Mammary epithelial cell (primary cell): ENCODE data around the gene NBPF10.
"Not testable (repeated sequence)": the region's sequence is repeated elsewhere in the genome, so short reads cannot be mapped to it uniquely, and the experiment has no call there.

Experiments
- EZH2 ChIP-seq: IDR thresholded peaks from 2 replicates; pipeline ENCODE4 v1.6.1; 2012; ENCODE audit warnings: low read length, inconsistent platforms, borderline replicate concordance
- TF ChIP-seq, protein P1 (sequence below), 2 donors: IDR thresholded peaks in 1 of 2; conservative IDR thresholded peaks in 1 of 2; 2 replicates each; pipeline ENCODE4 v1.5.1; 2011 to 2012; ENCODE audit warnings: inconsistent platforms in 2 of 2, low read length in 2 of 2, mild to moderate bottlenecking in 2 of 2, control low read depth in 1 of 2, low read depth in 1 of 2; ENCODE audit not compliant: insufficient read depth in 1 of 2; ENCODE audit errors: extremely low read depth in 1 of 2

GRCh38 chr1:146174531-146174930 lies 29.9 kb upstream of the NBPF10 start:
- TF ChIP-seq, protein P1, sequence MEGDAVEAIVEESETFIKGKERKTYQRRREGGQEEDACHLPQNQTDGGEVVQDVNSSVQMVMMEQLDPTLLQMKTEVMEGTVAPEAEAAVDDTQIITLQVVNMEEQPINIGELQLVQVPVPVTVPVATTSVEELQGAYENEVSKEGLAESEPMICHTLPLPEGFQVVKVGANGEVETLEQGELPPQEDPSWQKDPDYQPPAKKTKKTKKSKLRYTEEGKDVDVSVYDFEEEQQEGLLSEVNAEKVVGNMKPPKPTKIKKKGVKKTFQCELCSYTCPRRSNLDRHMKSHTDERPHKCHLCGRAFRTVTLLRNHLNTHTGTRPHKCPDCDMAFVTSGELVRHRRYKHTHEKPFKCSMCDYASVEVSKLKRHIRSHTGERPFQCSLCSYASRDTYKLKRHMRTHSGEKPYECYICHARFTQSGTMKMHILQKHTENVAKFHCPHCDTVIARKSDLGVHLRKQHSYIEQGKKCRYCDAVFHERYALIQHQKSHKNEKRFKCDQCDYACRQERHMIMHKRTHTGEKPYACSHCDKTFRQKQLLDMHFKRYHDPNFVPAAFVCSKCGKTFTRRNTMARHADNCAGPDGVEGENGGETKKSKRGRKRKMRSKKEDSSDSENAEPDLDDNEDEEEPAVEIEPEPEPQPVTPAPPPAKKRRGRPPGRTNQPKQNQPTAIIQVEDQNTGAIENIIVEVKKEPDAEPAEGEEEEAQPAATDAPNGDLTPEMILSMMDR (conservative IDR thresholded peaks at IDR 0.05 in 1 of 2, IDR thresholded peaks at IDR 0.05 in 1 of 2; ENCODE audit: extremely low read depth in 1 of 2, insufficient read depth in 1 of 2, low read depth in 1 of 2, low read length in 2 of 2), result not testable (repeated sequence)
- TF ChIP-seq EZH2, result not testable (repeated sequence)
